HCT116 (cell line): ENCODE measurements around the gene BRK1.

Experiments
- ATF3 ChIP-seq: IDR thresholded peaks from 2 replicates; pipeline ENCODE4 v1.6.1; 2012
- CEBPB ChIP-seq: IDR thresholded peaks from 2 replicates; pipeline ENCODE4 v1.6.1; 2012; ENCODE audit warnings: low read depth
- CTCF ChIP-seq, 3 experiments: fragments of 200-600 bp in 1 of 3; sonication (generic) in 1 of 3; IDR thresholded peaks in 2 of 3; conservative IDR thresholded peaks in 1 of 3; 2 replicates each; pipeline ENCODE4 v1.5.1; 2012 to 2017; ENCODE audit warnings: low read depth in 2 of 3, low read length in 2 of 3, antibody characterized with exemption in 1 of 3, borderline replicate concordance in 1 of 3, control low read depth in 1 of 3, mild to moderate bottlenecking in 1 of 3, mixed read lengths in 1 of 3, mixed run types in 1 of 3, moderate library complexity in 1 of 3; ENCODE audit not compliant: insufficient read depth in 1 of 3
- ELF1 ChIP-seq: IDR thresholded peaks from 2 replicates; pipeline ENCODE4 v1.6.1; 2012; ENCODE audit warnings: low read depth, borderline replicate concordance
- EZH2 ChIP-seq: fragments of 200-600 bp; sonication (generic); IDR thresholded peaks from 2 replicates; pipeline ENCODE4 v1.6.1; 2017; ENCODE audit warnings: antibody characterized with exemption, mixed run types
- POLR2A ChIP-seq: IDR thresholded peaks from 2 replicates; pipeline ENCODE4 v1.7.0; 2011; ENCODE audit warnings: borderline replicate concordance; ENCODE audit not compliant: insufficient read depth, insufficient read length; ENCODE audit errors: extremely low read depth
- RAD21 ChIP-seq: IDR thresholded peaks from 2 replicates; pipeline ENCODE4 v1.6.1; 2012; ENCODE audit warnings: low read depth, mild to moderate bottlenecking
- TF ChIP-seq, protein P1 (sequence below): IDR thresholded peaks from 2 replicates; pipeline ENCODE4 v1.6.1; 2012; ENCODE audit warnings: low read depth
- TF ChIP-seq, protein P2 (sequence below): IDR thresholded peaks from 2 replicates; pipeline ENCODE4 v1.6.1; 2012

- TF ChIP-seq POLR2A (no peak), CTCF (IDR thresholded peaks at IDR 0.05 in 2 of 3, conservative IDR thresholded peaks at IDR 0.05 in 1 of 3; ENCODE audit: borderline replicate concordance in 1 of 3, insufficient read depth in 1 of 3, low read depth in 2 of 3, low read length in 2 of 3) (no peak), EZH2 (no peak), RAD21 (no peak), ATF3 (no peak), ELF1 (no peak), CEBPB (no peak)
- TF ChIP-seq, protein P1, sequence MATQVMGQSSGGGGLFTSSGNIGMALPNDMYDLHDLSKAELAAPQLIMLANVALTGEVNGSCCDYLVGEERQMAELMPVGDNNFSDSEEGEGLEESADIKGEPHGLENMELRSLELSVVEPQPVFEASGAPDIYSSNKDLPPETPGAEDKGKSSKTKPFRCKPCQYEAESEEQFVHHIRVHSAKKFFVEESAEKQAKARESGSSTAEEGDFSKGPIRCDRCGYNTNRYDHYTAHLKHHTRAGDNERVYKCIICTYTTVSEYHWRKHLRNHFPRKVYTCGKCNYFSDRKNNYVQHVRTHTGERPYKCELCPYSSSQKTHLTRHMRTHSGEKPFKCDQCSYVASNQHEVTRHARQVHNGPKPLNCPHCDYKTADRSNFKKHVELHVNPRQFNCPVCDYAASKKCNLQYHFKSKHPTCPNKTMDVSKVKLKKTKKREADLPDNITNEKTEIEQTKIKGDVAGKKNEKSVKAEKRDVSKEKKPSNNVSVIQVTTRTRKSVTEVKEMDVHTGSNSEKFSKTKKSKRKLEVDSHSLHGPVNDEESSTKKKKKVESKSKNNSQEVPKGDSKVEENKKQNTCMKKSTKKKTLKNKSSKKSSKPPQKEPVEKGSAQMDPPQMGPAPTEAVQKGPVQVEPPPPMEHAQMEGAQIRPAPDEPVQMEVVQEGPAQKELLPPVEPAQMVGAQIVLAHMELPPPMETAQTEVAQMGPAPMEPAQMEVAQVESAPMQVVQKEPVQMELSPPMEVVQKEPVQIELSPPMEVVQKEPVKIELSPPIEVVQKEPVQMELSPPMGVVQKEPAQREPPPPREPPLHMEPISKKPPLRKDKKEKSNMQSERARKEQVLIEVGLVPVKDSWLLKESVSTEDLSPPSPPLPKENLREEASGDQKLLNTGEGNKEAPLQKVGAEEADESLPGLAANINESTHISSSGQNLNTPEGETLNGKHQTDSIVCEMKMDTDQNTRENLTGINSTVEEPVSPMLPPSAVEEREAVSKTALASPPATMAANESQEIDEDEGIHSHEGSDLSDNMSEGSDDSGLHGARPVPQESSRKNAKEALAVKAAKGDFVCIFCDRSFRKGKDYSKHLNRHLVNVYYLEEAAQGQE: no peak
- TF ChIP-seq, protein P2, sequence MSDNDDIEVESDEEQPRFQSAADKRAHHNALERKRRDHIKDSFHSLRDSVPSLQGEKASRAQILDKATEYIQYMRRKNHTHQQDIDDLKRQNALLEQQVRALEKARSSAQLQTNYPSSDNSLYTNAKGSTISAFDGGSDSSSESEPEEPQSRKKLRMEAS: no peak
Observed at GRCh38 chr3:10116928-10117327, 1.5 kb downstream of the BRK1 start.
